Lower leg skin (tissue), 3 donors: ENCODE results near the gene CHST8.

Source experiments
- CTCF ChIP-seq, 3 donors: fragments of 450-650 bp; IDR thresholded peaks; one replicate each; pipeline ENCODE4 v1.5.1; 2016; ENCODE audit warnings: antibody characterized with exemption in 3 of 3, mild to moderate bottlenecking in 3 of 3, moderate library complexity in 2 of 3
- POLR2A ChIP-seq, 2 donors: fragments of 450-650 bp; IDR thresholded peaks; one replicate each; pipeline ENCODE4 v1.6.1; 2016 to 2017; ENCODE audit warnings: antibody characterized with exemption in 2 of 2, mild to moderate bottlenecking in 1 of 2, moderate library complexity in 1 of 2

GRCh38 chr19:33646306-33646705 is 24.6 kb downstream of the CHST8 start:
- TF ChIP-seq CTCF (IDR thresholded peaks at IDR 0.05) (no peak), POLR2A (IDR thresholded peaks at IDR 0.05) (no peak)
